H1 (cell line): ENCODE data around the gene RFX2. TPM values are rescaled to one million over a fixed set of nuclear protein-coding genes. Genes with fewer than 3 reads are reported as not detected.

Experiments
- CTCF ChIA-PET: fragments of 300-600 bp; sonication (Branson Sonifier 250); formaldehyde crosslinking; loops from one replicate; lab custom pipeline; 2021; ENCODE audit not compliant: partially characterized antibody; lab: Charles Lee
- POLR2A ChIA-PET: fragments of 300-600 bp; sonication (Branson Sonifier 250); formaldehyde crosslinking; loops from one replicate; lab custom pipeline; 2021; ENCODE audit warnings: inconsistent platforms; ENCODE audit not compliant: partially characterized antibody; lab: Charles Lee
- DNase-seq, 2 experiments: peaks; one replicate each; pipeline versions ENCODE4 v3.0.0 to v3.0.0-alpha.2; 2010 to 2022; ENCODE audit warnings: low spot score in 2 of 2, low read depth in 1 of 2, mixed read lengths in 1 of 2
- FAIRE-seq: peaks from 2 replicates; lab custom pipeline; 2011; peaks lifted over from hg19 to GRCh38; lab: Jason Lieb, UNC
- H2AFZ ChIP-seq: 2 replicates; pipeline ENCODE4 v1.8.1; 2012; ENCODE audit warnings: low read length, inconsistent platforms
- H2AK5ac ChIP-seq: 2 replicates; pipeline ENCODE4 v1.6.1; 2013; ENCODE audit warnings: low read depth, low read length
- H2BK120ac ChIP-seq: replicated peaks from 2 replicates; pipeline ENCODE3; 2013; ENCODE audit warnings: low read depth, low read length, inconsistent platforms
- H2BK12ac ChIP-seq: 2 replicates; pipeline ENCODE4 v1.6.1; 2013; ENCODE audit warnings: low read depth, low read length
- H2BK15ac ChIP-seq: 2 replicates; pipeline ENCODE4 v1.6.1; 2013; ENCODE audit warnings: low read length
- H2BK20ac ChIP-seq: 2 replicates; pipeline ENCODE4 v1.6.1; 2013; ENCODE audit warnings: low read length
- H2BK5ac ChIP-seq: 2 replicates; pipeline ENCODE4 v1.6.1; 2013; ENCODE audit warnings: low read depth, low read length
- H3K14ac ChIP-seq: 2 replicates; pipeline ENCODE4 v1.6.1; 2013; ENCODE audit warnings: inconsistent platforms; ENCODE audit not compliant: insufficient read length
- H3K18ac ChIP-seq: 2 replicates; pipeline ENCODE4 v1.6.1; 2013; ENCODE audit warnings: low read length; ENCODE audit errors: extremely low read depth
- H3K23ac ChIP-seq: 2 replicates; pipeline ENCODE4 v1.6.1; 2013; ENCODE audit warnings: inconsistent platforms; ENCODE audit not compliant: insufficient read length
- H3K23me2 ChIP-seq: 2 replicates; pipeline ENCODE4 v1.6.1; 2013; ENCODE audit warnings: low read depth, low read length
- H3K27ac ChIP-seq: 2 replicates; pipeline ENCODE4 v1.6.1; 2011; ENCODE audit warnings: low read depth, low read length, inconsistent platforms
- H3K27me3 ChIP-seq, 4 experiments: replicated peaks in 1 of 4; 1 replicate in 1 of 4; 2 replicates in 3 of 4; pipeline versions ENCODE4 v1.6.1 to v1.8.1; 2011 to 2013; ENCODE audit warnings: low read length in 3 of 4, mild to moderate bottlenecking in 3 of 4, inconsistent platforms in 2 of 4, mixed read lengths in 2 of 4, moderate library complexity in 1 of 4; ENCODE audit not compliant: control insufficient read depth in 3 of 4, insufficient read depth in 3 of 4; ENCODE audit errors: extremely low read depth in 1 of 4
- H3K36me3 ChIP-seq, 4 experiments: 2 replicates each; pipeline versions ENCODE4 v1.6.1 to v1.8.1; 2011 to 2013; ENCODE audit warnings: mild to moderate bottlenecking in 4 of 4, low read length in 3 of 4, moderate library complexity in 2 of 4, control low read depth in 1 of 4, inconsistent platforms in 1 of 4; ENCODE audit not compliant: insufficient read depth in 4 of 4, control insufficient read depth in 2 of 4
- H3K4ac ChIP-seq: replicated peaks from 2 replicates; pipeline ENCODE3; 2013; ENCODE audit warnings: low read length, low read depth, mixed read lengths, inconsistent platforms; ENCODE audit not compliant: insufficient read length
- H3K4me1 ChIP-seq, 4 experiments: replicated peaks in 1 of 4; 1 replicate in 1 of 4; 2 replicates in 3 of 4; pipeline versions ENCODE4 v1.6.1 to v1.8.1; 2011 to 2013; ENCODE audit warnings: low read length in 3 of 4, inconsistent platforms in 2 of 4, mixed read lengths in 1 of 4; ENCODE audit not compliant: insufficient read depth in 4 of 4, control insufficient read depth in 3 of 4
- H3K4me2 ChIP-seq, 2 experiments: 2 replicates each; pipeline versions ENCODE4 v1.6.1 to v1.8.1; 2011 to 2013; ENCODE audit warnings: low read depth in 2 of 2, low read length in 2 of 2, control low read depth in 1 of 2, inconsistent platforms in 1 of 2, mild to moderate bottlenecking in 1 of 2; ENCODE audit not compliant: insufficient read depth in 1 of 2
- H3K4me3 ChIP-seq, 4 experiments: fragments of 200-600, 300-600 bp in 1 of 4; sonication (generic), shearing (Covaris generic), sonication (Bioruptor Twin) in 1 of 4; 2 replicates each; pipeline versions ENCODE4 v1.5.1 to v1.8.1; 2011 to 2016; ENCODE audit warnings: low read length in 4 of 4, low read depth in 3 of 4, control low read depth in 2 of 4, inconsistent platforms in 2 of 4, mild to moderate bottlenecking in 2 of 4, mixed read lengths in 1 of 4, moderate library complexity in 1 of 4; ENCODE audit not compliant: insufficient read depth in 2 of 4; ENCODE audit errors: extremely low read depth in 1 of 4
- H3K56ac ChIP-seq: replicated peaks from 2 replicates; pipeline ENCODE3; 2013; ENCODE audit warnings: low read depth, mild to moderate bottlenecking, mixed read lengths, low read length, inconsistent platforms; ENCODE audit not compliant: insufficient read length
- H3K79me1 ChIP-seq: 2 replicates; pipeline ENCODE4 v1.6.1; 2013; ENCODE audit warnings: low read depth, low read length, control low read depth
- H3K79me2 ChIP-seq, 2 experiments: 2 replicates each; pipeline versions ENCODE4 v1.6.1 to v1.8.1; 2012 to 2013; ENCODE audit warnings: low read length in 2 of 2, mild to moderate bottlenecking in 2 of 2, inconsistent platforms in 1 of 2; ENCODE audit not compliant: insufficient read depth in 2 of 2, control insufficient read depth in 1 of 2
- H3K9ac ChIP-seq, 4 experiments: replicated peaks in 1 of 4; 1 replicate in 1 of 4; 2 replicates in 3 of 4; pipeline versions ENCODE4 v1.6.1 to v1.8.1; 2011 to 2013; ENCODE audit warnings: low read depth in 3 of 4, low read length in 3 of 4, control low read depth in 2 of 4, mild to moderate bottlenecking in 2 of 4, moderate library complexity in 2 of 4, inconsistent platforms in 1 of 4; ENCODE audit errors: extremely low read depth in 1 of 4
- H3K9me3 ChIP-seq, 2 experiments: 2 replicates each; pipeline versions ENCODE4 v1.6.1 to v1.8.1; 2012 to 2013; ENCODE audit warnings: mild to moderate bottlenecking in 2 of 2, moderate library complexity in 2 of 2, control low read depth in 1 of 2, inconsistent platforms in 1 of 2, low read depth in 1 of 2, low read length in 1 of 2, mixed read lengths in 1 of 2; ENCODE audit not compliant: insufficient read depth in 2 of 2
- H4K20me1 ChIP-seq, 2 experiments: replicated peaks in 1 of 2; 2 replicates each; pipeline versions ENCODE3 to v1.8.1; 2011 to 2013; ENCODE audit warnings: inconsistent platforms in 2 of 2, low read length in 2 of 2, mild to moderate bottlenecking in 1 of 2; ENCODE audit not compliant: insufficient read depth in 2 of 2, control insufficient read depth in 1 of 2
- H4K5ac ChIP-seq: 2 replicates; pipeline ENCODE4 v1.6.1; 2013; ENCODE audit warnings: low read length, low read depth, mixed read lengths, inconsistent platforms; ENCODE audit not compliant: insufficient read length
- H4K8ac ChIP-seq: 2 replicates; pipeline ENCODE4 v1.8.0; 2013; ENCODE audit warnings: mild to moderate bottlenecking, moderate library complexity, low read length, inconsistent platforms; ENCODE audit not compliant: insufficient read depth; ENCODE audit errors: extremely low read depth
- H4K91ac ChIP-seq: replicated peaks from 2 replicates; pipeline ENCODE3; 2013; ENCODE audit warnings: low read length, mixed read lengths, inconsistent platforms; ENCODE audit not compliant: insufficient read length
- CHD2 ChIP-seq: IDR thresholded peaks from 2 replicates; pipeline ENCODE4 v1.6.1; 2012; ENCODE audit warnings: low read length, improper control_type of control experiment
- CREB1 ChIP-seq: IDR thresholded peaks from 2 replicates; pipeline ENCODE4 v1.6.1; 2012; ENCODE audit warnings: inconsistent platforms
- CTCF ChIP-seq, 3 experiments: IDR thresholded peaks; 1 replicate in 2 of 3; 2 replicates in 1 of 3; pipeline versions ENCODE4 v1.5.1 to v1.6.1; 2011; ENCODE audit warnings: low read length in 3 of 3, mild to moderate bottlenecking in 3 of 3, inconsistent platforms in 2 of 3, low read depth in 1 of 3, moderate library complexity in 1 of 3; ENCODE audit not compliant: insufficient read depth in 1 of 3; ENCODE audit errors: control extremely low read depth in 1 of 3
- EP300 ChIP-seq, 2 experiments: IDR thresholded peaks; 1 replicate in 1 of 2; 2 replicates in 1 of 2; pipeline ENCODE4 v1.6.1; 2011 to 2012; ENCODE audit warnings: low read depth in 2 of 2, low read length in 2 of 2, mild to moderate bottlenecking in 2 of 2, borderline replicate concordance in 1 of 2, inconsistent platforms in 1 of 2, moderate library complexity in 1 of 2
- HDAC2 ChIP-seq, 2 experiments: fragments of 300-600 bp in 1 of 2; sonication (generic) in 1 of 2; IDR thresholded peaks; 2 replicates each; pipeline ENCODE4 v1.6.1; 2011 to 2012; ENCODE audit warnings: low read depth in 2 of 2, low read length in 2 of 2, mild to moderate bottlenecking in 2 of 2, moderate library complexity in 2 of 2, borderline replicate concordance in 1 of 2, inconsistent platforms in 1 of 2
- POU5F1 ChIP-seq: IDR thresholded peaks from 2 replicates; pipeline ENCODE4 v1.6.1; 2011; ENCODE audit warnings: low read depth, mild to moderate bottlenecking, low read length, moderate library complexity
- RNF2 ChIP-seq: fragments of 200-900, 300-1000 bp; sonication (generic); IDR thresholded peaks from 2 replicates; pipeline ENCODE4 v1.7.1; 2016; ENCODE audit warnings: borderline replicate concordance, low read depth, mild to moderate bottlenecking, antibody characterized with exemption, low read length; ENCODE audit not compliant: poor library complexity, severe bottlenecking; ENCODE audit errors: missing control alignments
- SP1 ChIP-seq: IDR thresholded peaks from 2 replicates; pipeline ENCODE4 v1.6.1; 2011; ENCODE audit warnings: low read depth, low read length
- TAF7 ChIP-seq: optimal IDR thresholded peaks from 2 replicates; pipeline ENCODE3; 2011; ENCODE audit warnings: low read depth, mild to moderate bottlenecking, inconsistent platforms, low read length, moderate library complexity, borderline replicate concordance
- TBP ChIP-seq: IDR thresholded peaks from 2 replicates; pipeline ENCODE4 v1.6.1; 2011; ENCODE audit warnings: low read depth, low read length, improper control_type of control experiment
- WGBS, 2 experiments: shearing (Covaris generic) in 1 of 2; methylation state at CpG; one replicate each; pipeline versions ENCODE4 v1.1.6 to v1.1.7; 2013 to 2015; ENCODE audit warnings: low lambda C conversion rate in 2 of 2, mixed read lengths in 2 of 2, inconsistent platforms in 1 of 2, low coverage in 1 of 2, missing lambda C conversion rate in 1 of 2; ENCODE audit not compliant: insufficient replicate concordance in 2 of 2, insufficient coverage in 1 of 2, insufficient read length in 1 of 2; ENCODE audit errors: extremely low coverage in 1 of 2, missing lambda C conversion rate in 1 of 2; 5-methylcytosine and 5-hydroxymethylcytosine counted together
- polyA plus RNA-seq, 7 experiments: library from polyadenylated mRNA; depleted of rRNA in 3 of 7; stranded (reverse) in 5 of 7; unstranded in 2 of 7; fragments of >200 nt in 5 of 7; fragments of 200-250 nt in 2 of 7; gene quantifications; 1 replicate in 5 of 7; 2 replicates in 1 of 7; 4 replicates in 1 of 7; pipeline versions ENCODE4 v1.2.1 to v1.2.3, GENCODE V29; 2011 to 2013; ENCODE audit warnings: missing spikeins in 2 of 7, mixed read lengths in 2 of 7
- total RNA-seq: library from RNA; stranded (reverse); fragmentation: NEBNext Ultra II Directional; extraction: Animal tissue kit (Norgen Biotek cat#: 25700); gene quantifications from 2 replicates; pipeline ENCODE4 v1.2.1, GENCODE V29; 2021

The RFX2 gene
- total and polyA plus RNA-seq, 2 of the 8 experiments (the other 6 are each of a cell fraction or from before 2014, with no cell fraction given) = 4.8 to 5.3 TPM

DNA sequence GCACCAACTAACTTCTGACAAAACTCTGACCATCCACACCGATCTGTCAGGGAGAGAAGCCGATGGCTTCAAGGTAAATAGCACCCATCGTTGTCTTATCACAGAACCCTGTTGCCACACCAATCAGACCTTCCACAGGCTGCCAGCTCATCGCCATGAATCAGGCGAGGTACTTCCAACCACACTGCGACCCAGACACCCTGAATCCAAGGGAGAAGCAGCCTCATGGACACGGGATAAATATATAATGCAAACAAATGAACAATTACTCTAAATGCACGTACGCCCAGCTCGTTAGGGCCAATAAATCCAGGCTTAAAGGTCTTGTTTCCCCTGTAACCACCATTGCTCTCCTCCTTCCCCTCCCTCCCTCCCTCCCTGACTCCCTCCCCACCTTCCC lies 153.1 kb downstream of the RFX2 start:
- FAIRE-seq = no peak
- TF ChIP-seq TBP = no peak
- TF ChIP-seq POU5F1 = no peak
- no peak for TF ChIP-seq CTCF (IDR thresholded peaks at IDR 0.05; ENCODE audit: control extremely low read depth in 1 of 3, insufficient read depth in 1 of 3, low read depth in 1 of 3, low read length in 3 of 3)
- no peak for TF ChIP-seq EP300 (IDR thresholded peaks at IDR 0.05; ENCODE audit: borderline replicate concordance in 1 of 2, low read depth in 2 of 2, low read length in 2 of 2)
- no peak for TF ChIP-seq HDAC2 (IDR thresholded peaks at IDR 0.05; ENCODE audit: borderline replicate concordance in 1 of 2, low read depth in 2 of 2, low read length in 2 of 2)
- no peak for TF ChIP-seq CREB1
- no peak for TF ChIP-seq SP1
- no peak for TF ChIP-seq TAF7
- TF ChIP-seq CHD2 = no peak
- TF ChIP-seq RNF2 = no peak

More for the DNA sequence above, 153.1 kb downstream of the RFX2 start:
- Histone ChIP-seq H3K18ac (no peak overlapping the region), H3K9me3 (no peaks in the 10 kb centered on the region), H3K4me2 (0 out of 4 replicates have a peak overlapping the region, but pooled peaks of 1 of the 2 experiments have one; percentile 16), H3K4me3 (no peak overlapping the region; a peak in 1 of 8 replicates), H3K79me1 (peaks cover 41% of the 10 kb centered on the region), H2BK12ac (no peak overlapping the region), H2BK120ac (no peak overlapping the region), H2BK15ac (no peak overlapping the region), H4K5ac (no peak overlapping the region), H3K9ac (no peak overlapping the region), H3K4me1 (peaks cover 16 to 48% (median 32%) of the 10 kb centered on the region in 4 experiments), H3K56ac (no peak overlapping the region), H4K20me1 (peaks cover 37 to 47% of the 10 kb centered on the region in 2 experiments), H3K79me2 (peaks cover 9 to 94% of the 10 kb centered on the region in 2 experiments), H3K27me3 (no peaks in the 10 kb centered on the region; a peak in 1 of 7 replicates), H3K14ac (no peak overlapping the region), H2BK5ac (0 out of 2 replicates have a peak overlapping the region, but pooled peaks have one; percentile 9), H2BK20ac (no peak overlapping the region), H3K36me3 (no peaks in the 10 kb centered on the region), H4K8ac (no peak overlapping the region), H3K27ac (no peak overlapping the region), H4K91ac (no peak overlapping the region), H3K23ac (no peak overlapping the region), H2AFZ (no peak overlapping the region), H3K4ac (no peak overlapping the region), H3K23me2 (no peaks in the 10 kb centered on the region), H2AK5ac (no peak overlapping the region; the same call in 1 of the 2 replicates)
- ChIA-PET POLR2A (interaction anchor here (0.6 to 1.9 kb wide), 4 partner anchors 10 to 21 kb away, joined by 3 to 6 read pairs (median 4); partner anchors contain the start of gene RANBP3), CTCF (interaction anchor here (0.6 to 5.8 kb wide), 6 partner anchors 9 to 148 kb away, joined by 4 to 43 read pairs (median 4); no protein-coding TSS in a partner anchor)
- DNase-seq = no peak
- 87% methylated on average over 10 of the region's 10 CpGs; no CpG with 5 or more reads in 1 of the 2 experiments for WGBS, 2 experiments
